ENCODE data around the gene SPATA21.
A peak's percentile ranks its signal among the peaks of the same experiment; 100 is the strongest.

Gene SPATA21

DNA sequence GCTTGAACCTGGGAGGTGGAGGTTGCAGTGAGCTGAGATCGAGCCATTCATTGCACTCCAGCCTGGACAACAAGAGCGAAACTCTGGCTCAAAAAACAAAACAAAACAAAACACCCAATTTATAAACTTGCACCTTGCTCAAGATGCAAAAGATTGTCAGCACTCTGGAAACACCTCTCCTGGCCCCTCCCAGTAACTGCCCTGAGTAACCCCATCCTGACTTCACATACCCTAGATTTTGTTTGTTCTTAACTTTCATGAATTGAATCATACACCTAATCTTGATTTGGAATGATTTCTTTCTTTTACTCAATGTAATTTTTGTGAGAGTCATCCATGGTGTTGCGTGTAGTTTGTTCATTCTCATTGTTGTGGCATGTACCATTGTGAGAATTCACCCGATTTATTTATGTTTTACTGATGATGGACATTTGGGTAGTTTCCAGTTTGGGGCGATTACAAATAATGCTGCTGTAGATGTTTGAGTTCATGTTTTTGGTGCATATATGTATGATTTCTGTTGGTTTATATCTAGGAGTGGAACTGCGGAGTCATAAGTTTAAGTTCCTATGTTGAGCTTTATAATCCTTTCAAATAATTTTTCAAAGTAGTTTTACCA, 13.7 kb upstream of the SPATA21 start:
- no peak for DNase-seq

DNA sequence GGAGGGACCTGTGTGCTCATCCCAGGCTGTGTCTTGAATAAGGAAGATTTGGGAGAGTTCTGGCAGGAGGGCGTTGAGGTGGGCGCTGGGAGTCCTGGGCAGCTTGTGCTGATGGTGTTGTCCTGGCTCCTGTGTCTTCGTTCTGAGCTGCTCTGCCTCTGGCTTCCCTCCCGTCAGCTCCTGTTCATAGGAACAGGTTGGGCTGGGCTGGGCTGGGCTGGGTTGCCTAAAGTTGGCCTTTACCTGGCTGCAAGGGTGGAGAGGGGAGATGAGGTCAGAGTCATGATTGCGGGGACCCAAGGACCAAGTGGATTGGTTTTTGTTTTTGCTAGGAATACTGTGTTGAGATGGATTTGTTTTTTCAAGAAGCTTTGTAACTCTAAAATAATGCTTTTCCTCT, 12.4 kb upstream of the SPATA21 start:
- no peak for DNase-seq

DNA sequence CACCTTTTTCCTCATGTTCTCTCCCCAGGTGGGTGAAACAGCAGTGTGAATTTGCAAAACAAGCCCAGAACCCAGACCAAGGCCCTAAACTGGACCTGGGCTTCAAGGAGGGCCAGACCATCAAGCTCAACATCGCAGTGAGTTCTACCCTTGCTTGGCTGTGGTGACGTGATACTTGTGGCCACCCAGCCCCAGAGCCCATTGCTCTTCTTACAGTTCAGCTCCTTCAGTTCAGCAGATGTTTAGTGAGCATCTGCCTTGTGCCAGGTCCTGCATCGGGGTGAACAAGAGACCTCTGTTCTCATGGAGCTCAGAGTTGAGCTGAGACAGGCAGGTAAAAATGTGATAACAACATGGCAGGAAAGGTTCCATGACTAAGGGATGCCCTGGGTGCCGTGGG, 11.8 kb upstream of the SPATA21 start:
- no peak for DNase-seq

DNA sequence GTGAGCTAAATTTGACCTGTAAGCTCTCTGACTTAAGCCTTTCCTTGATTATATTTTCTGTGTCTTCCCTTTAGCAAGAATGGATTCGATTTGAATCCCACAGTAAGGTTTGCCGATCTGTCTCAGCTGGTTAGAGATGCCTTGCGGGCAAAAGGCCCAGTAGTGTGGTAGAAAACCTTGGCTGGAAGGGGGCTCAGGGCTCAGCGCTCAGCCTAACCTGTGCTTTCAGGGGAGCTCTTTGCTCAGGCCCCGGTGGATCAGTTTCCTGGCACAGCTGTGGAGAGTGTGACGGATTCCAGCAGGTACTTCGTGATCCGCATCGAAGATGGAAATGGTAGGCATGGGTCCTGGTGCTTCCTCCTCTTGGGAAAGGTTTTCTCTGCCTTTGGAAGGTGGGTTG, 10.4 kb upstream of the SPATA21 start:
- no peak for DNase-seq

DNA sequence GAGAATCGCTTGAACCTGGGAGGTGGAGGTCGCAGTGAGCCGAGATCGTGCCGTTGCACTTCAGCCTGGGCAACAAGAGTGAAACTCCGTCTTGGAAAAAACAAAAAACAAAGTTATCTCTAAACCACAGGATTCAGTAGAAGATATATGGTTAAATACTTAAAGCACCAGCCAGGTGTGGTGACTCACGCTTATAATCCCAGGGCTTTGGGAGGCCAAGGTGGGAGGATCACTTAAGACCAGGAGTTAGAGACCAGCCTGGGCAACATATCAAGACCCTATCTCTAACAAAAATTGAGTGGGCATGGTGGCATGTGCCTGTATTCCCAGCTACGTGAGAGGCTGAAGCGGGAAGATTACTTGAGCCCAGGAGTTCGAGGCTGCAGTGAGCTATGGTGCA, 8.9 kb upstream of the SPATA21 start:
- no peak for DNase-seq

DNA sequence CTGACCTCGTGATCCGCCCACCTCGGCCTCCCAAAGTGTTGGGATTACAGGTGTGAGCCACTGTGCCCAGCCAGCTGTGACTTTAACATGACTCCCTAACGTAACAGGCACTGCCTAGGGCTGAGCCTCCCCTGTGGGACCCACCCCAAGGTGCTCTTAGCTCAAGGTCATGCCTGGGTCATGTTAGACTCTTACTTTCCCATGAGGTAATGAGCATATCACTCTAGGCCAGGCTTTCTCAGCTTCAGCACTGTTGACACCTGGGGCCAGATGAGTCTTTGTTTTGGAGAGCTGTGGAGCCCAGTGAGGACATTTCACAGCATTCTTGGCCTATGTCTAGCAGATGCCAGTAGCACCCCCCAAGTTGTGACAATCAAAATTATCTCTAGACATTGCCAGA, 7.8 kb upstream of the SPATA21 start:
- DNase-seq, result no peak

DNA sequence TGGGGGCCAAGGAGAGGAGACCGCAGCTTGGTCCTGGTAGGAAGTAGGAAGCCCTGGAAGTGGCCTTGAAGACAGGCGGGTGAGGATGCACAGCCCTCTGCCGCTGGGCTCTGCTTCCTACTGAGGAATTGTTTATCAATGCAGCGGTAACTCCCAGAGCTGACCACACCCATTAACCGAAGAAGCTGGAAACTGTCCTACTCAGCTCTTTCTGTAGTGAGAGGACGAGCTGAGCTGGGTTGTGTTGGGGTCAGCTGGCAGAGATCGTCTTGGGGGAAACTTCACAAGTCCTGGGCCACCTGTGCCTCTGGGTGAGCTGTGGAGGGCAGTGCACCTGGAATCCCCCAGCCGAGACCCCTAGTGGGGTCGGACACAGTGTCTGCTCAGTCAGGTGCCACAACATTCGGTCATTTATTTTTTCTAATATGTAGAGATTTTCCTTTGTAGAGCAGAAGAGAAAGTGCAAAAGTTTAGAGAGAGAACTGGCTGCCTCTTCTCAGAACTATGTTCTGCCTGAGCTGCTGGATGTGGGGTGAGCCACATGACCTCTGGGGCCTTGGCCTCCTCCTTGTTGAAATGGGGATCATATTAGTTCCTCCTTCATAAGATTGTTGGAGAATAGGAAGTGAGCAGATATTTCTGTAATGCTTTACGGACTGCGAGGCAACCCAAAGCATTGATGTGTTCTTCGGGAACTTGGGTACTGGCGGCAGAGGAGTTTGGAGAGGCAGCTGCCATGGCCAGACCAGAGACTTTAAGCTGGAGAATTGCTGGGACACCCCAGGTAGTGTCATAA, 6.9 kb upstream of the SPATA21 start:
- no peak for DNase-seq

DNA sequence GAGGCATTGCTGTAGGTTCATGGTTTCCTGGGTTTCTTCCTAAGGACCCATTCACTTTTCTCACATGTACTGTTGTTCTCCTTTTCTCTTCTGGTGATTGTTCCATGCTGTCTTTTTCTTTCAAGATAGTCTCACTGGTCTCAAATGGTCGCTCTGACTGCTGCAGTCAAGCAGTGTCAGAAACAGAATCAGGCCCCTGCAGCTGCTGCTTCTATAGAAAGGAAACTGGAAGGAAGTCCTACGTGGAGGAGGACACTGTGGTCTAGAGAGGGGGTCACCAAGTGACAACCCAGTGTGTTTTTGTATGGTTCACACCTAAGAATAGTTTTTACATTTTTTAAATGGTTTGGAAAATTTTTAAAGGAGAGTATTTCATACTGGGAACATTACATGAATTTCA, 5.7 kb upstream of the SPATA21 start:
- DNase-seq, result no peak

DNA sequence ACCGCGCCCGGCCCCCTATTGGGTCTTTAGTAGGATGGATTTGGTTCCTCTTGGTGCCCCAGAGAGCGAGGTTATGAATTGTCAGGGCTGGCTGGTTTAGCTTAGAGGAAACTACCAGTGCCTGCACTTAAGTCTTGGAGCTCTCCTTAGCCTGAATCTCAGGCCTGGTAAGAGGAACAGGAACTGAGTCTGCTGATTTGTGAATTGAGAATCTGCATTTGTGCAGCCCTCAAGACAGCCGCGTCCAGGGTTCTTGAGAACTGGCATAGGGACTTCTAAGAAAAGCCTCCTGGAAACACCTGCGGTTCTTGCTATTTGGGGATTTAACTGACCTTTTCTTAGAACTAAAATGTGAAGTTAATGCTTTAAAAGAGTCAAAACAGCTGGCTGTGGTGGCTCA, 5.0 kb upstream of the SPATA21 start:
- DNase-seq, result no peak

DNA sequence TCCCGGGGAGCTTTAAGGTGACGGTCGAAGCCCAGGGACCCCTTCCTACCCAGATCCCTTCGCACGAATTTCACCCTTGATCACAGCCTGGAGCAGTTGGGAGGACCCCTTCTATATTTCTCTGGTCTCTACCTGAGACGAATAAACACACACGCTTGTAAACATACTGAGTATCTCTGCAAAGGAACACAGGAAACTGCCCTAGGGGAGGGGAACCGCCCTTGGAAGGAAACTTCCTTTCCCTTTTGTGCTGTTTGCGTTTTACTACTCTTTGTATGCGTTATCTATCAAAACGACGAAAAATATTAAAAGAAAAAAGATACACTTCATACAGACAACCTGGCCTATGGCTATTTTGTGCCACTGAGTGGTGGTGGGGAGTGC, 4.0 kb upstream of the SPATA21 start:
- DNase-seq, result no peak

DNA sequence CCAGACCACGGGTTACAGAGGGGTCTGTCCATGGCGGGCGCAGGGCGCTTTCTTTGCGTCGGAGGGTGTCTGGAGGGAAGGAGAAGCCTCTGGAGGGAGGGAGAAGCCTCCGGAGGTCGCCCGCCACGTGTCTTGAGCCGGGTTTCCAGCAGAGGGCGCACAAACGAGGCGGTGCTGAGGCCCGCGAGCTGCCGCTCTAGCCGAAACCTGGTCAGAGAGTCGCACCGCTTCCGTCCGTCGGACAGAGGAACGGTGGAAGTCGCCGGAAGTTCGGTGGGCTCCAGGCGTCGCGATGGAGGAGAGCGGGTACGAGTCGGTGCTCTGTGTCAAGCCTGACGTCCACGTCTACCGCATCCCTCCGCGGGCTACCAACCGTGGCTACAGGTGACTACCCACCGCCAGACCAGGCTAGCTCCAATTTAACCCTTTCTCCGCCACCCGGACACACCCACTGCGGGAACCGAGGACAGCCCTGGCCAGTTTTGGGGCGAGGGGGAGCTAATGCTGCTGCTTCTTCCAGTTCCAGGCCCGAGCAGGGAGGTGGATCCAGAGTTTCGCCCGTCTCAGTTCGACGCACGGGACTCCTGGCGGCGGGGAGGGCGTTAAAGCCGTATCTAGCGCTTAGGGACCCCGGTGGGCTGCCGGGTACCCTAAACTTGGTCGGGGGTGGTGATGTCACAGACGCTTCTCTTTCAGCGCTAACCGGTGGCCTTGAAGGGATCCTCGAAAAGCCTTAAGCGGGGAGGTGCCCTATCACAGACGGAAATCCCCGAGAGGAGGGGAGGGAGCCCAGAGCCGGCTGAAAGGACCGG, 3.5 kb upstream of the SPATA21 start, which contains the start of gene NECAP2:
Gene NECAP2, plus strand, starts transcription at position 255 of the 812 bp plus-strand sequence. Its CDS starts 38 bp downstream, at position 293.
- peak; percentile 97 for DNase-seq

DNA sequence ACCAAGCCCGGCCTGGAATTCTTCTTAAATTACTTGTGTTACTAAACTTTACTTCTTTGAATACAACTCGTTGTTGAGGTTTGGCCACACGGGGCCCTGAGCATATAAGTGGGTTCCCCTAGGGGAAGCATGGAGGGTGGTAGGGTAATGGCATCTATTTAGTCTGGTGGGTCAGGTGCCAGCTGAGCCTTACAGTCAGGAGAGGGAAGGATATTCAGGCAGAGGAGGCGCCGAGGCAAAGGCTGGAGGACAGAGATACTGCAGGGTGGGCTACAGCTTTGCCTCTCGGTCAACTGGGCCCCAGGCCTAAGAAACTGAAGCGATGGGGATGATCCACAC, 2.9 kb upstream of the SPATA21 start:
- DNase-seq, result no peak

DNA sequence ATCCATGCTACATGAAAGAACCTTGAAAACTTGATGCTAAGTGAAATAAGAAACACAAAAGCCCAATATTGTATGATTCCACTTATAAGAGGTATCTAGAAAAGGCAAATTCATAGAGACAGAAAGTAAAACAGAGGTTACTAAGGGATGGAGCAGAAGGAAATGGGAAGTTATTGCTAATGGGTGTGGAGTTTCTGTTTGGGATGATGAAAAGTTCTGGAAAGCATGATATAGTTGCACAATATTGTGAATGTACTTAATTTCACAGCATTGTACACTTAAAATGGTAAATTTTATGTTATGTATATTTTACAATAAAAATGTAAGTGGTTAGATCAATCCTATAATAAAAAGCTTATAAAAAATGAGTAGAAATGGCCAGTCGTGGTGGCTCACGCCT, 1.7 kb upstream of the SPATA21 start:
- no peak for DNase-seq

DNA sequence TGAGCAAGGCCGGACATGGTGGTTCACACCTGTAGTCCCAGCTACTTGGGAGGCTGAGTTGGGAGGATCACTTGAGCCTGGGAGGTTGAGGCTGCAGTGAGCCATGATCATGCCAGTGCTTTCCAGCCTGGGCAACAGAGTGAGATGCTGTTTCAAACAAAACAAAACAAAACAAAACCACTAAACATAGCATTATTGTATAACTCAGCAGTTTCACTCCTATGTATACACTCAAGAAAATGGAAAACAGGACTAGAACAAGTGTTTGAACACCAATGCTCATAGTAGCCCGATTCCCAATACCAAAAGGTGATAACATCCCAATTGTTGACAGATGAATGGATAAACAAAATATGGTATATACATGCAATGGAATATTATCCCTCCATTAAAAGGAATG, 1.3 kb upstream of the SPATA21 start:
- no peak for DNase-seq

DNA sequence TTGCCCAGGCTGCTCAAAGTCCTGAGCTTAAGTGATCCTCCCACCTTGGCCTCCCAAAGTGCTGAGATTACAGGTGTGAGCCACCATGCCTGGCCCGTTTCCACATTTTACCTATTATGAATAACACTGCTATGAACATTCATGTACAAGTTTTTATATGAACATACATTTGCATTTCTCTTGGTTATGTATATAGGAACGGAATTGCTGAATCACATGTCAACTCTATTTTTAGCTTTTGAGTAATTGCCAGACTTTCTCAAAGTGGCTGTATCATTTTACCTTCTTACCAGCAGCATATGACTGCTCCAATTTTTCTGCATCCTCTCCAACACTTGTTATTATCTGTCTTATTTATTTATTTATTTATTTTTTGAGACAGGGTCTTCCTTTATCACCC, 2.7 kb downstream of the SPATA21 start:
- no peak for DNase-seq

DNA sequence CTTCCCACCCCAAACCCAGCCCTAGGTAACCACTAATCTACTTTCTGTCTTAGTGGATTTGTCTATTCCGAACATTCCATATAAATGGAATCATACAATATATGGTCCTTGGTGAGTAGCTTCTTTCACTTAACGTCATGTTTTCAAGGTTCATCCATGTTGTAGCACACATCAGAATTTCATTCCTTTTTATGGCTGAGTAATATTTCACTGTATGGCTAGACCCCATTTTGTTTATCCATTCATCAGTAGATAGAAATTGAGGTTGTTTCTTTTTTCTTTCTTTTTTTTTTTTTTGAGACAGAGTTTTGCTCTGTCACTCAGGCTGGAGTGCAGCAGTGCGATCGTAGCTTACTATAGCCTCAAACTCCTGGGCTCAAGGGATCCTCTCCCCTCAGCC, 3.2 kb downstream of the SPATA21 start:
- DNase-seq, result no peak

DNA sequence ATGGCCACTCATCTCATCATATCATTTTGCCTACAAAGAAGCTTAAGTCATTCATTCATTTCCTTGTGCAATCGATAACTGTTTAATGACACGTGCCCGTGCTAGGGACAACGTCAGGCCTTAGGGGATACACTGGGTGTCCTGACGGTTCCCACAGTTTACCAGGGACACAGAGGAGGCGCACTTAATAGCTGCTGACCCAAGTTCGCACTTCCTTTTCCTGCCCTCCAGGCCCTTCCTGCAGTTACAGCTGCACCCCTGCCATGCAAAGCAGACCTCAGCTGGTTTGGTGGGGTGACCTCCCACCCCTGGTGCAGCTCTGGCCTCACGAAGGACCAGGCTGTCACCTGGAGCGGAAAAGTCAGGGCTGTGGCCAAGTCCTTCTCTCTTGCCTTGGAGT, 4.2 kb downstream of the SPATA21 start:
- DNase-seq, result no peak

DNA sequence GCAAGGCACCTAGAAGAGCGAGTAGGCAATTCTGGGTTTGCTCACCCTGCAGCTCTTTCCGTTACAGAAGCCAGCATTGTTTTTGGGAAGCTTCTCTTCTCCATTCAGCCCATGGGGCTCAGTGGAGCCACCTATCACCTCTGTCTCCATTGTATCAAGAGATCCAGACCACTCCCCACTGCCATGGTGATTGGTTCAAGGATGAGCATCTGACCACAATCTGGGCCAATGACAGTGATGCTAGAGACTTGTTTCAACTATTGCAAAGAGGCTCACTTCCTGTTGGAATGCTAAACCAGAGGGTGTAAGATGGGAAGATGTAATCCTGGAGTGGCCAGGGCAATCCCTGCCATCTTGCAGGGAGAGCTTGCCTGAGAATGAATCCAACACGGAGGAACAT, 6.6 kb downstream of the SPATA21 start:
- DNase-seq, result no peak

DNA sequence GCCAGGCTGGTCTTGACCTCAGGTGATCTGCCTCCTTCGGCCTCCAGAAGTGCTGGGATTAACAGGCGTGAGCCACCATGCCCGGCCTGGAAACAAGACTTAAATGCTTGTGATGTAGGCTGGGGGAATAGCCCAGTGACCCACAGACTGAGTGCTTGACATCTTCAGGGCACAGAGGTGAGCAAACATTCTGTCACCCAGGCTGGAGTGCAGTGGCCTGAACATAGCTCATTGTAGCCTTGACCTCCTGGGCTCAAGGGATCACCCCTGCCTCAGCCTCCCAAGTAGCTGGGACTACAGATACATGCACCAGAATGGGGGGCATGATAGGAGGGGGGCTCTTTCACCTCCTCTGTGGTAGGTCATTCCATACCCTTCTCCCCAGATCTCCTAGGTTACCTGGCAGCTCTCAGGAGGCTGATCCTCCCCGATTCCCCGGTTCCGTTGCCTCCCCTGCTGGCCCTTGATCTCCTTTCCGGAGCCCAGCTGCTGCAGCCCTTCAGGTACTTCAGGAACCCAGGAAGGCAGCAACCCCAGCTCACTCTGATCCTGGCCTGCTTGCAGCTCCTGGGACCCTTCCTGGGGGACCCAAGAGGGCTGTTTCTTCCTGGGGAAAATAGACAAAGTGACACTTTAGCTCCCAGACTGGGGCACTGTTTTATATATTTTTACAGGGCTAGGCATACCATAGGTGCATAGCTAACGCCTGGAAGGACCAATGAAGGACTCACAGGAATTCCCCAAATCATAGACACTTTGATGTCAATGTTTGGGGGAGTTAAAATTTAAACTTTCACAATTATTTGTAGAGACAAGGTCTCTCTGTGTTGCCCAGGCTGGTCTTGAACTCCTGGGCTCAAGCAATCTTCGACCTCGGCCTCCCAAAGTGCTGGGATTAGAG, 11.8 kb downstream of the SPATA21 start:
- DNase-seq, result no peak

DNA sequence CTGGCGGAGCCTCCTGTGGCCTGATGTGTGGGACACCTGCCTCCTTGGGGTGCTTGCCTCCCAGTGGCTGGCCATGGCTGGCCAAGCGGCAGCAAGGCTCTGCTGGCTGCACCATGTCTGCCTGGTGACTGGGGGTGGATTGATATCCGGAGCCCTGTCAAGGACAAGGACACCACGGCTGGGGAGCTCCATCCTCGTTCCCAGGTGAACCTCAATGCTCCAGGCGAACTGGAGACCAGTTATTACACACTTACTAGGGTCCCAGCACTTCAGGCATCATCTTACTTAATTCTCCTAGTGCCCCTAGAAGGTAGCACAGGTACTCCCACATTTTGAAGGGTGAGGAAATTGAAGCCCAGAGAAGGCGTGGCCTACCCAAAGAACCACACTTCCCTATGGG, 15.2 kb downstream of the SPATA21 start:
- DNase-seq, result no peak

DNA sequence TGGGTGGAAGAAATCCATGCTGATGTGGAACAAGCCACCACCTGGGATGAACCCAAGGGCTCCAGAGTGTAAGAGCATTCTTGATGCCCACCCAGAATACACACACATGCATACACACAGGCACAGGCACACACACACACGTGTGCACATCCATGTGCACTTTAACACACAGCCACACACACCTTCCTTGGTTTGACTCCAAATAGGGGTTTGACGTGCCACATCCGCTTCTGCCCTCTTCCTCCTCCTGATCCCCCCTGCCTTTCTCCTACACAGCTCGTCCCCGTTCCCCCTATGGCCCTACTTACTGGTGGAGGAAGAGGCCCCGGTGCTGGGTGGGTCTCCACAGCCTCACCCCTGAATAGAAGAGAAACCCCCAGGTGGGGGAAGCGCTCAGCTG, 16.0 kb downstream of the SPATA21 start:
- DNase-seq, result no peak

DNA sequence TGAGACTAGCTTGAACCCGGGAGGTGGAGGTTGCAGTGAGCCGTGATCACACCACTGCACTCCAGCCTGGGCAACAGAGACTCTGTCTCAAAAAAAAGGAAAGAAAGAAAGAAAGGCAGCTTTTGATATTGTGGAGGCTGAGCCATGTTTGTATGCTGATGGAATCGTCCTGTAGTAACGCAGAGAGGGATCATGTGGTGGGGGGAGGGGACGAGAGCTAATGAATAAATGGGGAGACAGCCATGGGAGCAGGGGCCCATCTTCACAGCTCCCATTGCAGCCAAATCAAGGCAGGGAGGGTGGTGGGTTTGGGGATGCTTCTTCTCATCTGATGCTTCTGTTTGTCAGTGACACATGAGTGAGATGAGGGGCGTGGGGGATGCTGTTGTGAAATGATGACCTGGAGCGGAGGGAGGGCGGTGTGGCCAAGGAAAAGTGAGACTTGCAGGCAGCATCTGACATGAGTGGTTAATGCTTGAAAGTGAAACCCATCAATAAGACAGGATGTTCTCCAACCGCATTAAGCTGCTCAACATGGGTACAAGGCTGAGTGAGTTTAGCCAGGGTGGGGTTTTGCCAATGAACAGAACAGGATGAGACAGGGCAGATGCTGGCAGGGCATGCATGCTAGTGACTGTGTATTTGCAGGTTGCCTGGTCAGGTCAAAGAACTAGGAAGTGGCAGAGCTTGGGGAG, 16.7 kb downstream of the SPATA21 start:
- DNase-seq, result peak; percentile 36

Data from islet precursor cell (in vitro differentiated cells).